ENCODE data around the gene UBE2Z.

The UBE2Z gene

DNA sequence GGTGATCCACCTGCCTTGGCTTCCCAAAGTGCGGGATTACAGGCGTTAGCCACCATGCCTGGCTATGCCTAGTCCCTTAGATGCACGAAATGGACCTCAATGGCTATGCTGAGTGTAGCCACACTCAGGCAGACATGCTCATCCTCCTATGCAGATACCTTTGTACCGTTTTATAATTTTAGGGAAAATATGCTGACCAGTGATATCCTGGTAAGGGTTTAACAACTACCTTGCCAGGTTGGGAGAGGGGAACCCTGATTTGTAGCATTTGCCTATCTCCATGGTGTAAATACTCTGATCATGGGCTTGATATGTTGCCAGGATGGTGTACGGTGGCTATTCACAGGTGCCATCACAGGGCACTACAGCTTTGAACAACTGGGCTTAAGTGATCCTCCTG, 43.4 kb downstream of the UBE2Z start:
- H3K4ac ChIP-seq (ENCODE audit: low read depth, low read length), result no peak overlapping the region
- WGBS (ENCODE audit: extremely low coverage, insufficient coverage, low lambda C conversion rate), result no CpG with 5 or more reads among the region's 5 CpGs

DNA sequence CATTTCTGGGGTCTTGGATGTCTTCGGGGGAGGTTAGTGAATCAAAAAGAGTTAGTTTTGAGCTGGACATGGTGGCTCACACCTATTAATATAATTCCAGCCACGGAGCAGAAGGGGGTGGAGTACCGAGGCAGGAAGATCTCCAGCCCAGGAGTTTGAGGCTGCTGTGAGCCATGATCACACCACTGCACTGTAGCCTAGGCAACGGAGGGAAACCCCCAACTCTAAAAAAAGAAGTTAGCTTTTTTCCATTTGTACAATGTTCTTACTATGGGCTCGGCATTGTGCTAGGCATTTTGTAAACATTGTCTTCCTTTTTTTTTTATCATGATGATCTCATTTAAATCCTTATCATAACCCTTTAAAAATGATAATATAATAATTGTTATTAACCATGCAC, 44.7 kb downstream of the UBE2Z start:
- Histone ChIP-seq H2BK15ac (replicated peaks; ENCODE audit: low read depth) (no peak overlapping the region), H3K4ac (ENCODE audit: low read depth, low read length) (no peak overlapping the region), H3K79me2 (ENCODE audit: control insufficient read depth, insufficient read depth, low read length) (no peaks in the 10 kb centered on the region), H3K4me3 (ENCODE audit: low read length) (no peak overlapping the region), H3K27me3 (ENCODE audit: insufficient read depth, low read length, poor library complexity) (no peaks in the 10 kb centered on the region), H3K36me3 (ENCODE audit: control insufficient read depth, insufficient read depth, low read length) (no peaks in the 10 kb centered on the region), H3K79me1 (ENCODE audit: low read length) (no peaks in the 10 kb centered on the region), H4K5ac (ENCODE audit: low read length) (no peak overlapping the region), H3K27ac (ENCODE audit: low read depth, low read length) (no peak overlapping the region), H4K8ac (ENCODE audit: low read depth, low read length) (no peak overlapping the region), H3K9ac (ENCODE audit: low read length) (no peak overlapping the region), H3K4me1 (ENCODE audit: control insufficient read depth, low read depth, low read length) (no peaks in the 10 kb centered on the region), H3K56ac (ENCODE audit: low read length) (no peak overlapping the region), H3K18ac (ENCODE audit: low read length) (no peak overlapping the region), H2BK120ac (ENCODE audit: low read depth, low read length) (no peak overlapping the region), H3K4me2 (ENCODE audit: low read length) (no peak overlapping the region), H2AK5ac (ENCODE audit: low read length) (no peak overlapping the region), H3K23ac (ENCODE audit: low read length) (no peak overlapping the region), H2BK5ac (ENCODE audit: low read length) (no peak overlapping the region)
- WGBS (ENCODE audit: extremely low coverage, insufficient coverage, low lambda C conversion rate), result no CpG with 5 or more reads among the region's 5 CpGs
- DNase-seq, result no peak

More for the DNA sequence above, 43.4 kb downstream of the UBE2Z start:
- H3K36me3 ChIP-seq (ENCODE audit: control insufficient read depth, insufficient read depth, low read length), result no peaks in the 10 kb centered on the region
- H3K27ac ChIP-seq (ENCODE audit: low read depth, low read length), result no peak overlapping the region
- no peaks in the 10 kb centered on the region for H3K4me1 ChIP-seq (ENCODE audit: control insufficient read depth, low read depth, low read length)
- no peak overlapping the region for H4K5ac ChIP-seq (ENCODE audit: low read length)
- no peaks in the 10 kb centered on the region for H3K27me3 ChIP-seq (ENCODE audit: insufficient read depth, low read length, poor library complexity)
- no peak overlapping the region for H2BK15ac ChIP-seq (replicated peaks; ENCODE audit: low read depth)
- no peak overlapping the region for H3K18ac ChIP-seq (ENCODE audit: low read length)
- H3K4me3 ChIP-seq (ENCODE audit: low read length), result no peak overlapping the region
- H3K23ac ChIP-seq (ENCODE audit: low read length), result no peak overlapping the region
- no peak overlapping the region for H3K56ac ChIP-seq (ENCODE audit: low read length)
- H3K4me2 ChIP-seq (ENCODE audit: low read length), result no peak overlapping the region
- no peak overlapping the region for H2AK5ac ChIP-seq (ENCODE audit: low read length)
- H2BK120ac ChIP-seq (ENCODE audit: low read depth, low read length), result no peak overlapping the region
- no peak overlapping the region for H3K9ac ChIP-seq (ENCODE audit: low read length)
- H4K8ac ChIP-seq (ENCODE audit: low read depth, low read length), result no peak overlapping the region
- H3K79me2 ChIP-seq (ENCODE audit: control insufficient read depth, insufficient read depth, low read length), result no peaks in the 10 kb centered on the region
- H3K79me1 ChIP-seq (ENCODE audit: low read length), result no peaks in the 10 kb centered on the region
- H2BK5ac ChIP-seq (ENCODE audit: low read length), result no peak overlapping the region
- DNase-seq, result no peak

DNA sequence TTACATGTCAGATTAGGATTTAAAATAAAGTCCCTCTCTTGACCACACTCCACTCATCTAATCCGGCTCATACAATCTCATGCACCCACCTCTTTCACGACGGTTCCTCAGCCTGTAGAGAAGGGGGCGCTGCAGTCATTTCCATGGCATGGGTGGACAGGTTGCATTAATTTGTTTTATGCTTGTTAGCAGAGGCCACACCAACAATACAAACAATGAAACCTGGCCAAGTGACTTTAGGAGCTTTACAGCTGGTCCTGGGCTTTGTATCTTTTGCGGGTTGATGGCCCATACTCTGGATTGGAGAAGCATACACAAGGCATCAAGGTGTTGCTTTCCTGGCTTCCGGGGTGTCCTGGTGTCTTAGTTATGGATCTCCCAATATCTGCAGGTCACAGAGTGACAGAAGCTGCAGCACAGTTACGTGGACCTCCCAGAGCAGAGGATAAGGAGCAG, 46.1 kb downstream of the UBE2Z start:
- Histone ChIP-seq H3K4ac (ENCODE audit: low read depth, low read length) (no peak overlapping the region), H3K4me3 (ENCODE audit: low read length) (no peak overlapping the region), H2BK5ac (ENCODE audit: low read length) (no peak overlapping the region), H3K18ac (ENCODE audit: low read length) (no peak overlapping the region), H2AK5ac (ENCODE audit: low read length) (no peak overlapping the region), H3K4me2 (ENCODE audit: low read length) (no peak overlapping the region), H2BK15ac (replicated peaks; ENCODE audit: low read depth) (no peak overlapping the region), H3K56ac (ENCODE audit: low read length) (peak overlapping the region; percentile 49), H3K9ac (ENCODE audit: low read length) (no peak overlapping the region), H3K23ac (ENCODE audit: low read length) (no peak overlapping the region), H3K27ac (ENCODE audit: low read depth, low read length) (no peak overlapping the region), H3K79me1 (ENCODE audit: low read length) (no peaks in the 10 kb centered on the region), H4K5ac (ENCODE audit: low read length) (no peak overlapping the region), H2BK120ac (ENCODE audit: low read depth, low read length) (no peak overlapping the region), H4K8ac (ENCODE audit: low read depth, low read length) (no peak overlapping the region), H3K4me1 (ENCODE audit: control insufficient read depth, low read depth, low read length) (no peaks in the 10 kb centered on the region), H3K27me3 (ENCODE audit: insufficient read depth, low read length, poor library complexity) (no peaks in the 10 kb centered on the region), H3K36me3 (ENCODE audit: control insufficient read depth, insufficient read depth, low read length) (no peaks in the 10 kb centered on the region), H3K79me2 (ENCODE audit: control insufficient read depth, insufficient read depth, low read length) (no peaks in the 10 kb centered on the region)
- WGBS (ENCODE audit: extremely low coverage, insufficient coverage, low lambda C conversion rate), result no CpG with 5 or more reads among the region's 7 CpGs
- peak; percentile 78 for DNase-seq

DNA sequence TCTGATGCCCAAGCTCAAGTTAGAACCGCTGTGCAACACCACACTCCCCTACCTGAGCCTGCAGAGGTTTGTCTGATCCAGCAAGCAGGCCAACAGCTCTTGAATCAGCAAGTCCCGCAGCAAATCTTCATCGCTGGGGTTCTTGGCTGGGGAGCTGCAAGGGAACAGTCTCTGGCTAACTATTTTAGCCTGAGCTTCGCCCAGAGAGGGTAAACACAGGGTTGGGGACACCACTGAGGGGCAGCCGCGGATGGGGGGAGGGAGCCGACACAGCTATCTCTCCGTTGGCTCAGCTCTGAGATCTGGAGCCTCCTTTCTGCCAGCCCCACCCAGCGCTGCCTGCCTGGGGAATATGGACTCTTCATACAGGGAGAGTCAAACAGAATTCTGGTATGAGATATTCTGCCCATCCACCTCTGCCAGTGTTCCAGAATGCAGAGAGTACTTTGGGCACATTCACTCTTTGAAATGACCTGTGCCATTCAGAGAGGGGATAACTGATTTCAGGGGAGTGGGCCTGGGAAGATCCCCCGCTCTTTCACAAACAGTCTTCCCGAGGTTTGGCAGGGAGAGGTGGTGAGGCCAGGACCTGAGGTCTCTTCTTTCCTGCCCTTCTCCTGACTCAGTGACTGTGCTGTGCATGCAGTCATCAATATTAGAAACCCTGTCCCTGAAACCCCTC, 52.8 kb downstream of the UBE2Z start:
- Histone ChIP-seq H3K4me2 (ENCODE audit: low read length) (no peak overlapping the region), H3K4ac (ENCODE audit: low read depth, low read length) (peak overlapping the region; percentile 58), H3K18ac (ENCODE audit: low read length) (peak overlapping the region; percentile 65), H3K27me3 (ENCODE audit: insufficient read depth, low read length, poor library complexity) (no peaks in the 10 kb centered on the region), H3K4me3 (ENCODE audit: low read length) (no peak overlapping the region), H4K8ac (ENCODE audit: low read depth, low read length) (no peak overlapping the region), H2BK5ac (ENCODE audit: low read length) (no peak overlapping the region), H3K23ac (ENCODE audit: low read length) (no peak overlapping the region), H3K79me1 (ENCODE audit: low read length) (no peaks in the 10 kb centered on the region), H3K36me3 (ENCODE audit: control insufficient read depth, insufficient read depth, low read length) (no peaks in the 10 kb centered on the region), H4K5ac (ENCODE audit: low read length) (no peak overlapping the region), H3K4me1 (ENCODE audit: control insufficient read depth, low read depth, low read length) (peaks cover 4% of the 10 kb centered on the region), H3K79me2 (ENCODE audit: control insufficient read depth, insufficient read depth, low read length) (no peaks in the 10 kb centered on the region), H3K56ac (ENCODE audit: low read length) (peak overlapping the region; percentile 71), H2BK120ac (ENCODE audit: low read depth, low read length) (peak overlapping the region; percentile 47), H3K9ac (ENCODE audit: low read length) (peak overlapping the region; percentile 32), H2BK15ac (replicated peaks; ENCODE audit: low read depth) (no peak overlapping the region), H3K27ac (ENCODE audit: low read depth, low read length) (no peak overlapping the region), H2AK5ac (ENCODE audit: low read length) (no peak overlapping the region)
- WGBS (ENCODE audit: extremely low coverage, insufficient coverage, low lambda C conversion rate), result no CpG with 5 or more reads among the region's 11 CpGs
- DNase-seq, result peak; percentile 46

DNA sequence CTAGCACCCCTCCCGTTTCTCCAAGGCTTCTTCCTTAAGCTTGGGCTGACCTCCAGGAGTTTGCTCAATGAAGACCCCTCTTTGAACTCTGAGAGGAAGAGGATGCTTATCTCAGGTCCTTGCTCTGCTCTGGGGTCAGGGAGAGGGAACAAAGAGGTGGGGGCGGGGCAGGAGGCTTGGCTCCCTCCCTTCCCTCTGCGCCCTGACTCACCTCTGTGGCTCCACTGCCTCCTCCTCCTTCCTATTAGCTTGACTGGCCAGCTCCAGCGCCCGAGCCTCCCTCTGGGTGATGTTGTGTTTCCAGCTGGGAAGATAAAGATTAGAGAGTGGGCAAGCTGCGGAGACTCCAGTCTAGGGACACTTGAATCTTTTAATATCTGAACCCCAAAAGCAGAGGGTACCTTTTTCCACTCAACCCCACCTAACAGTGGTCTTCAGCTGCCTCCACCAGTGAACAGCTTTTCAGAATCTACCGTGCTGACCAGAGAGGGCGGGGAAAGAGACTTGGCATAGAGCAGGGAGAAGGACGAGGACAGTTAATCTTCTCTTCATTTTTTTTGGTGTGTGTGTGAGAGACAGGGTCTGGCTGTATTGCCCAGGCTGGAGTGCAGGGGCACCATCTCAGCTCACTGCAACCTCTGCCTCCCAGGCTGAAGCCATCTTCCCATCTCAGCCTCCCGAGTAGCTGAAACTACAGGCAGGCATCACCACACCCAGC, 53.5 kb downstream of the UBE2Z start:
- Histone ChIP-seq H3K23ac (ENCODE audit: low read length) (no peak overlapping the region), H3K9ac (ENCODE audit: low read length) (no peak overlapping the region), H2BK120ac (ENCODE audit: low read depth, low read length) (no peak overlapping the region), H3K4me3 (ENCODE audit: low read length) (no peak overlapping the region), H2BK5ac (ENCODE audit: low read length) (no peak overlapping the region), H3K27me3 (ENCODE audit: insufficient read depth, low read length, poor library complexity) (no peaks in the 10 kb centered on the region), H3K18ac (ENCODE audit: low read length) (peak overlapping the region; percentile 65), H3K4ac (ENCODE audit: low read depth, low read length) (no peak overlapping the region), H4K5ac (ENCODE audit: low read length) (no peak overlapping the region), H3K4me1 (ENCODE audit: control insufficient read depth, low read depth, low read length) (peaks cover 4% of the 10 kb centered on the region), H3K27ac (ENCODE audit: low read depth, low read length) (no peak overlapping the region), H3K79me1 (ENCODE audit: low read length) (no peaks in the 10 kb centered on the region), H3K4me2 (ENCODE audit: low read length) (no peak overlapping the region), H2AK5ac (ENCODE audit: low read length) (no peak overlapping the region), H4K8ac (ENCODE audit: low read depth, low read length) (no peak overlapping the region), H3K79me2 (ENCODE audit: control insufficient read depth, insufficient read depth, low read length) (no peaks in the 10 kb centered on the region), H2BK15ac (replicated peaks; ENCODE audit: low read depth) (no peak overlapping the region), H3K36me3 (ENCODE audit: control insufficient read depth, insufficient read depth, low read length) (no peaks in the 10 kb centered on the region), H3K56ac (ENCODE audit: low read length) (peak overlapping the region; percentile 71)
- WGBS (ENCODE audit: extremely low coverage, insufficient coverage, low lambda C conversion rate), result no CpG with 5 or more reads among the region's 10 CpGs
- DNase-seq, result peak; percentile 77

All from mesendoderm (in vitro differentiated cells).